Neural progenitor cell (in vitro differentiated cells): ENCODE results near the gene DRG2.

Source experiments
- EZH2phosphoT487 ChIP-seq: fragments of 200-600 bp; sonication (generic); IDR thresholded peaks from 2 replicates; pipeline ENCODE4 v1.6.1; 2017; ENCODE audit warnings: antibody characterized with exemption
- TF ChIP-seq, protein P1 (sequence below): fragments of 200-600 bp; sonication (generic); IDR thresholded peaks from 2 replicates; pipeline ENCODE4 v1.5.1; 2017; ENCODE audit warnings: antibody characterized with exemption, mild to moderate bottlenecking

DNA sequence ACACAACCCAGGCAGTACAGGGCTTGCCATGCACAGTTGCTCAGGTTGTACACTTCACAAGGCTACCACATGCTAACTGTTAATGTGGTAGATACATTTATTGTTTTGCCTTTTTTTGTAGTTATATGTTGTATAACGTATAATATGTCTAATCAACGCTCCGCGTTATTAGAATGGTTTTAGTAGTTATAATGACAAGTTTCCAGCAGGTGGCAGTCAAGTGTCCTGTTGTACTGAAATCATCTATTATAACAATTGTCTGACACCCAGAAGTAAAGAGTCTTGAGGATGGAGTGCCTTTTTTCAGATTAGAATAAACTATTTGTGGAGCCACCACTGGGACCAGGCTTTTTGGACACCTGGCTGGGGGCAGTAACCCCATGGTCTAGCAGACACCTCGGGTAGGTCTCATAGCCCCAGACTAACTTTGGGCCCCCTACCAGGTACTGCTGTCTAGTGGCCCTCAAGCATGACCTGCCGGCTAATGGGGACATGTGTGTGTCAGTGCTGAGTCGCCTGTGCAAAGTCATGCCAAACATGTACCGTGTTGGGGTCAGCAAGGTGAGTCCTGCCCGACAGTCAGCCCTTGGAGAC is 53.6 kb downstream of the DRG2 start:
- TF ChIP-seq EZH2phosphoT487, result no peak
- TF ChIP-seq, protein P1, sequence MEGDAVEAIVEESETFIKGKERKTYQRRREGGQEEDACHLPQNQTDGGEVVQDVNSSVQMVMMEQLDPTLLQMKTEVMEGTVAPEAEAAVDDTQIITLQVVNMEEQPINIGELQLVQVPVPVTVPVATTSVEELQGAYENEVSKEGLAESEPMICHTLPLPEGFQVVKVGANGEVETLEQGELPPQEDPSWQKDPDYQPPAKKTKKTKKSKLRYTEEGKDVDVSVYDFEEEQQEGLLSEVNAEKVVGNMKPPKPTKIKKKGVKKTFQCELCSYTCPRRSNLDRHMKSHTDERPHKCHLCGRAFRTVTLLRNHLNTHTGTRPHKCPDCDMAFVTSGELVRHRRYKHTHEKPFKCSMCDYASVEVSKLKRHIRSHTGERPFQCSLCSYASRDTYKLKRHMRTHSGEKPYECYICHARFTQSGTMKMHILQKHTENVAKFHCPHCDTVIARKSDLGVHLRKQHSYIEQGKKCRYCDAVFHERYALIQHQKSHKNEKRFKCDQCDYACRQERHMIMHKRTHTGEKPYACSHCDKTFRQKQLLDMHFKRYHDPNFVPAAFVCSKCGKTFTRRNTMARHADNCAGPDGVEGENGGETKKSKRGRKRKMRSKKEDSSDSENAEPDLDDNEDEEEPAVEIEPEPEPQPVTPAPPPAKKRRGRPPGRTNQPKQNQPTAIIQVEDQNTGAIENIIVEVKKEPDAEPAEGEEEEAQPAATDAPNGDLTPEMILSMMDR, result peak; percentile 76
